ENCODE results near the gene INSIG1.

The INSIG1 gene

GRCh38 chr7:155285423-155285822, 12.3 kb upstream of the INSIG1 start:
- no peak for DNase-seq (ENCODE audit: low read depth)

DNA sequence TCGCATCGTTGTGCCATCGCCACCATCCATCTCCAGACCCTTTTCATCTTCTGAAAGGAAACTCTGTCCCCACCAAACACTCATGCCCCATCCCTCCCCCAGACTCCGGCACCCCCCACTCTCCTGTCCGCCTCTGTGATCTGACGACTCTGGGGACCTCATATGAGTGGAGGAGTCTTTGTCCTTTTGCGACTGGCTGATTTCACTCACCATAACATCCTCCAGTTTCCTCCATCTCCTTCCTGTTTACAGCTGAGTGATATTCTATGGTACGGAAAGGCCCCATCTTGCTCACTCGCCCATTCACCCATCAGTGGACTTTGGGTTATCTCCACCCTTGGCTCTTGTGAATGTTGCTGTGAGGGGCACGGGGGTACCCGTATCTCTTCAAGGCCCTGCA, 11.8 kb upstream of the INSIG1 start:
- DNase-seq (ENCODE audit: low read depth), result no peak

- DNase-seq (ENCODE audit: low read depth), result no peak
Measured at GRCh38 chr7:155286686-155287085, 11.0 kb upstream of the INSIG1 start.

- no peak for DNase-seq (ENCODE audit: low read depth)
Measured at GRCh38 chr7:155287284-155287935, 10.3 kb upstream of the INSIG1 start.

- no peak for DNase-seq (ENCODE audit: low read depth)
Measured at GRCh38 chr7:155288055-155288454, 9.6 kb upstream of the INSIG1 start.

DNA sequence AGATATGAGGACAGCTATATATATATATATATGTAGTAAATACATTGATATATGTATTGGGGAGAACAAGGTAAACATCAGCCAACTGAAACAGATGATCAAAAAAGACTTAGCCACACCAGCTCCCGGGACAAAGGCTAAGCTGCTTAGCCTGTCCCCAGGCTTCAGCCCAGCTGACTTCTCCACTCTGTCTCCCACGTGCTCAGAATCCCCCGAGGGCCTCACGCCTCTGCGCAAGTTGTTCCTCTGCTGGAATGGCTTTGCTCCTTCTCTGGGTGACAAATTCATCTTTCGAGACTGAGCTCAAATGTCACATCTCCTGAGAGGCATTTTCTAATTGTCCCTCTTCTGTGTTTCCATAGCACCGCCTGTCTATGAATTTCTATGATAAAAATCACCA, 8.6 kb upstream of the INSIG1 start:
- DNase-seq (ENCODE audit: low read depth), result no peak

DNA sequence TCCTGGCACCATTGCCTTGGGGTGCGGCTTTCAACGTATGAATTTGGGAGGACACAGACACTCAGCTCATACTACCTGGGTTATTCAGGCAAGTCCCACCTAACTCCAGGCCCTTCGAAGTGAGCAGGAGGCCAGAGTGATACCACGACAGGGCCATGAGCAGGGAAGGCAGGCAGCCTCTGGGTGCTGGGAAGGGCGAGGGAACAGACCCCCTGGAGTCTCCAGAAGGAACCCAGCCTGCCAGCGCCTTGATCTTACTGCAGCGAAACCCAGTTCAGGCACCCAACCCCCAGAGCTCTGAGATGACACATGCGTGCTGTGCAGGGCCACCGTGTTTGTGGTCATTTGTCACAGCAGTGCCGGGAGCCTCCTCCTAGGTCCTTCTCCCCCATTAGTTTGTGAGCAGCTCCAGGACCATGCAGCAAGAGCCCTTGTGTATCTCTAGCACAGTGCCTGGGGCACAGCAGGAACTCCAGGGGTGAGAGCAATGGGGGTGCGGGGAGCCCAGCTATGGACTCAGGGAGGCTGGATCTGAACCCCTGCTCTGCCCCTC, 7.7 kb upstream of the INSIG1 start:
- DNase-seq (ENCODE audit: low read depth), result no peak

DNA sequence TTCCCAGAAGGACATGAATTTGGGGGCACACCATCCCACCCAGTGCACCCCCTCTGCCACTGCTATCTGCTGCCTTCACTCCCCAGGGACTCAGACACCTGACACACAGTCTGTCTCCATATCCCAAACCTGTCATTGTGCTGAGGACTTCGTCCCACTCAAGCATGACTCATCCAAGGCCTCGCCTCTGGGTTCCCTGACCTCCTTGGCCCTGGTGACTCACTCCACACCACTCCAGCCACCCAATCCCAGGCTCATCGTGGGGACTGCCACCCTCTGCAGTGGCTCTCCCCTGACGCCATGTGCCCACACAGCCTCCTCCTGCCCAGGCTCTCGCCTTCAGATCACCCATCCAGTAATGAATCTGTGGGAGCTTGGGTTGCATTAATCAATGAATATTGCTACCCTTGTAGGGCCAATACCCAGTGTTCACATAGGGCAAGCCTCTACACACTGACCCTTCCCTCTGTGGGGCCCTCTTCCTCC, 6.6 kb upstream of the INSIG1 start:
- DNase-seq (ENCODE audit: low read depth), result no peak

DNA sequence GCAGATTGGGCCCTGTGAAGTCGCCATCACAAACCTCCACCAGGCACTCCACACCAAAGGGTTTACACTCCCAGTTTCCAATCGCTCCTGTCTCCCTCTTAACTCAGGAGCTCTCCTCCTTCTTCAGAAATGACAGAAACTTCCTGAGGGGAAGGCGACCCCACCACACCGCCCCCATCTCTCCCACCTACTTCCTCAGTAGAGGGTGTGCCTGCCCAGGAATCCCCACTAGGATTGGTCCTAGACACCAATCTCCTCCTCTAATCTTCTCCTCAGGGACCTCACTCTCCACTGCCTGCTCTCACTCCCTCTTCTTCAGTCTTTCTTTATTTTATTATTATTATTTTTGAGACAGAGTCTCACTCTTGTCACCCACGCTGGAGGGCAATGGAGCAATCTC, 5.9 kb upstream of the INSIG1 start:
- no peak for DNase-seq (ENCODE audit: low read depth)

DNA sequence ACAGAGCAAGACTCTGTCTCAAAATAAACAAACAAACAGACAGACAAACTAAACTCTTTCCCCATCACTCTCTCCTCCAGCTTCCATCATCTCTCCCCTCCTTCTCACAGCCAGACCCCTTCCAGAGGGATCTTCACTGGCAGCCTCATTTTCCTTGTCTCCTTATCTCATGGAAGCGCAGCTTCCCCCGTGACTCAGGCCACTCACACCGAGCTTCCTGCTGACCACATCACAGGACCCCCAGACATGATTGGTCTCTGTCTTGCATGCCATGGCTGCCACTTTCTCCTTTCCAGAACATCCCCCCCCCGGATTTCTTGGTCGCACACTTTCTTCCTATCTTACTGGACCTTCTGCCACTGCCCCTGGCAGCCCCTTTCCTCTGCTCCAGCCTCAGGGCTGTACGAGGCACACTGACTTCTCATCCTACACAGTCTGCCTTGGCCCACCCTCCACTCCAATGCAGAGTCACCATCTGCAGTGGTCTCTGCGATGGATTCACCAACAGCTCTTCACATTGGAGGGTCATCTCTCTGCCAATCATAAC, 4.9 kb upstream of the INSIG1 start:
- no peak for DNase-seq (ENCODE audit: low read depth)

GRCh38 chr7:155293721-155294510, 3.8 kb upstream of the INSIG1 start:
- DNase-seq (ENCODE audit: low read depth), result no peak

GRCh38 chr7:155294511-155294778, 3.2 kb upstream of the INSIG1 start:
- DNase-seq (ENCODE audit: low read depth), result no peak

GRCh38 chr7:155295511-155295910, 2.2 kb upstream of the INSIG1 start:
- no peak for DNase-seq (ENCODE audit: low read depth)

GRCh38 chr7:155296006-155296787, 1.5 kb upstream of the INSIG1 start:
- no peak for DNase-seq (ENCODE audit: low read depth)

- DNase-seq (ENCODE audit: low read depth), result peak; percentile 63
Measured at GRCh38 chr7:155296788-155297516, 726 bp upstream of the INSIG1 start.

DNA sequence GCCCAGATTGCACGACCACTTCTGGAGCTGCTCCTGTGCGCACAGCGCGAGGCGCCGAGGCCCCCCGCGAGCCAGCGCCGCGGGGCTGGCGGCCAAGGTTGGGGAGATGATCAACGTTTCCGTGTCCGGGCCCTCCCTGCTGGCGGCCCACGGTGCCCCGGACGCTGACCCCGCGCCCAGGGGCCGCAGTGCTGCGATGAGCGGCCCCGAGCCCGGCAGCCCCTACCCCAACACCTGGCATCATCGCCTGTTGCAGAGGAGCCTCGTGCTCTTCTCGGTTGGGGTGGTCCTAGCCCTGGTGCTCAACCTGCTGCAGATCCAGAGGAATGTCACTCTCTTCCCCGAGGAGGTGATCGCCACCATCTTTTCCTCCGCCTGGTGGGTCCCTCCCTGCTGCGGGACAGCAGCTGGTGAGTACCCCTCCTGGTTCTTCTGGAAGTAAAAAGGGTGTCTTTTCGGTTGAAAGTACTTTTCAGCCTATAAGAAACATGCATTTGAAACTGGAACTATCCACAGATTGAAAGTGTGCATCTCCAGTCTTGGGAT, 683 bp downstream of the INSIG1 start:
- DNase-seq (ENCODE audit: low read depth), result no peak

- DNase-seq (ENCODE audit: low read depth), result peak; percentile 87
Measured at GRCh38 chr7:155298834-155299534, 1.3 kb downstream of the INSIG1 start.

DNA sequence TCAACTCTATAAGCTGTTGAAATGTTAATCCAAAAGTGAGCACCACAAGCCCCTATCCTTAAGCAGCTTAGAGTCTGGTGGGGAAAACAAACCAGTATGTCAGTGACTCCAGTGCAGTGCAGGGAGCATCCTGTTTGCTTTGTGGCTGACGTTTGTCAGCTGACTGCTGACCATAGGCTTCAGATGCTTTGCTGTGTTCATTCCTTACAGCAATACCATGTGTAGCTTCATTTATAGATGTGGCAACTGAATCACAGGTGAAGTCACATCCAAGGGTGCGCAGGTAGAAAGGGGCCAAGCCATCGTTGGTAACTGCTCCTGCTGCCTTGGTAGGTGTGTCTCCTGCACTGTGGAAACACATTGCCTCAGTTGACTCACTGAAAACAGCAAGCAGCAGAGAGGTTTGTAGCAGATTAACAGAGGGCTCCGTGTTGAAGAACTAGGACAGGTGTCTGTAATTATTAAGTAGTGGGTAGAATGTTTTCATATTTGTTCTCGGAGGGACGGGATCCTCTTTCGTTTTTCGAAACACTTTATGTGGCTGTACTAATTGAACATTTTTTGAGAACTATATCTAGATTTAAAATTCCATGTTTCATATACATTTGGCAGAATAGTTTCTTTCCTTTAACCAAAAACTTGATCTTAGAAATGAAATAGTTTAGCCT, 2.0 kb downstream of the INSIG1 start:
- DNase-seq (ENCODE audit: low read depth), result no peak

GRCh38 chr7:155300641-155301452, 3.2 kb downstream of the INSIG1 start:
- DNase-seq (ENCODE audit: low read depth), result no peak
